ENCODE results near the gene ACACB.

- TF ChIP-seq CEBPB (IDR thresholded peaks at IDR 0.05) (no peak), JUN (IDR thresholded peaks at IDR 0.05) (no peak), CTCF (IDR thresholded peaks at IDR 0.05) (no peak), MAX (IDR thresholded peaks at IDR 0.05) (no peak), ELK1 (IDR thresholded peaks at IDR 0.05; ENCODE audit: low read depth, low read length) (no peak), POLR2A (IDR thresholded peaks at IDR 0.05; ENCODE audit: low read length) (no peak), MAZ (IDR thresholded peaks at IDR 0.05; ENCODE audit: borderline replicate concordance, low read depth, low read length) (no peak), ZNF302 (CRISPR knock-in tag; IDR thresholded peaks at IDR 0.05) (no peak), USF2 (IDR thresholded peaks at IDR 0.05) (no peak), REST (IDR thresholded peaks at IDR 0.05) (no peak)
Observed at GRCh38 chr12:109261939-109262338, 145.6 kb downstream of the ACACB start.
